AG04450 (cell line): ENCODE measurements around the gene ZBTB5. TPM values are rescaled to one million over a fixed set of nuclear protein-coding genes. Genes with fewer than 3 reads are reported as not detected.

Experiments used
- CTCF ChIA-PET: fragments of 300-600, 350-600 bp; formaldehyde crosslinking; extraction: SDS; loops from one replicate; lab custom pipeline; 2022; ENCODE audit warnings: antibody characterized with exemption, inconsistent platforms; lab: Charles Lee
- POLR2A ChIA-PET: fragments of 350-600 bp; formaldehyde crosslinking; extraction: SDS; loops from one replicate; lab custom pipeline; 2021; ENCODE audit warnings: antibody characterized with exemption, inconsistent platforms; lab: Yijun Ruan, JAX
- DNase-seq: peaks from one replicate; pipeline ENCODE4 v3.0.0-alpha.2; 2011; ENCODE audit warnings: low read depth, low spot score
- H3K27ac ChIP-seq: one replicate; pipeline ENCODE4 v1.5.1; 2012; ENCODE audit warnings: low read depth, low read length, control low read depth
- H3K27me3 ChIP-seq: one replicate; pipeline ENCODE4 v1.6.0; 2012; ENCODE audit warnings: low read length; ENCODE audit not compliant: control insufficient read depth, insufficient read depth
- H3K4me3 ChIP-seq: 2 replicates; pipeline ENCODE4 v1.5.1; 2011; ENCODE audit warnings: mild to moderate bottlenecking, low read depth, low read length, control low read depth
- H3K9me3 ChIP-seq: 2 replicates; pipeline ENCODE4 v1.5.1; 2012; ENCODE audit warnings: low read length; ENCODE audit not compliant: control insufficient read depth, insufficient read depth
- CTCF ChIP-seq: IDR thresholded peaks from 2 replicates; pipeline ENCODE4 v1.5.1; 2011; ENCODE audit warnings: low read depth, low read length, control low read depth, inconsistent platforms
- polyA plus RNA-seq: library from polyadenylated mRNA; depleted of rRNA; stranded (reverse); fragments of >200 nt; gene quantifications from 2 replicates; pipeline ENCODE4 v1.2.3, GENCODE V29; 2011

The ZBTB5 gene
- polyA plus RNA-seq, 1 experiment = 10.9 TPM

- Histone ChIP-seq H3K27ac (no peak overlapping the region), H3K9me3 (no peaks in the 10 kb centered on the region), H3K27me3 (no peaks in the 10 kb centered on the region), H3K4me3 (no peak overlapping the region)
- TF ChIP-seq CTCF = no peak
- ChIA-PET POLR2A (interaction anchor here (0.6 to 1.2 kb wide), 2 partner anchors 24 to 293 kb away, joined by 3 read pairs; partner anchors contain the start of gene ZCCHC7), CTCF (no interaction called here)
- no peak for DNase-seq
These were observed 51.9 kb downstream of the ZBTB5 start for GRCh38 chr9:37413311-37413710.

- no peak for TF ChIP-seq CTCF
- POLR2A ChIA-PET = interaction anchor here (1.2 to 1.3 kb wide), 2 partner anchors 10 to 292 kb away, joined by 3 to 9 read pairs; partner anchors contain the start of genes GRHPR and ZCCHC7
- Histone ChIP-seq H3K27ac (peak overlapping the region; percentile 39), H3K9me3 (no peaks in the 10 kb centered on the region), H3K27me3 (no peaks in the 10 kb centered on the region), H3K4me3 (no peak overlapping the region)
- CTCF ChIA-PET = interaction anchor here (2.3 kb wide), 1 partner anchor 415 kb away, joined by 20 read pairs; no protein-coding TSS in a partner anchor
- no peak for DNase-seq
These were observed 52.7 kb downstream of the ZBTB5 start for GRCh38 chr9:37412431-37413151.

GRCh38 chr9:37410969-37411785 is 54.1 kb downstream of the ZBTB5 start:
- Histone ChIP-seq H3K27ac (no peak overlapping the region), H3K9me3 (no peaks in the 10 kb centered on the region), H3K27me3 (peaks cover 6% of the 10 kb centered on the region), H3K4me3 (no peak overlapping the region)
- peak; percentile 59 for TF ChIP-seq CTCF
- DNase-seq = no peak
- ChIA-PET CTCF (interaction anchor here (1.3 to 2.3 kb wide), 3 partner anchors 56 to 538 kb away, joined by 3 to 20 read pairs (median 8); no protein-coding TSS in a partner anchor), POLR2A (interaction anchor here (0.5 to 1.3 kb wide), 2 partner anchors 9 to 12 kb away, joined by 3 to 9 read pairs; partner anchors contain the start of gene GRHPR)

GRCh38 chr9:37410354-37410861 is 54.8 kb downstream of the ZBTB5 start:
- peaks cover 11% of the 10 kb centered on the region for H3K27me3 ChIP-seq
- ChIA-PET POLR2A (no interaction called here), CTCF (interaction anchor here (1.3 to 2.3 kb wide), 3 partner anchors 55 to 537 kb away, joined by 3 to 20 read pairs (median 8); no protein-coding TSS in a partner anchor)
- no peak overlapping the region for H3K27ac ChIP-seq
- H3K4me3 ChIP-seq = no peak overlapping the region
- no peak for TF ChIP-seq CTCF
- H3K9me3 ChIP-seq = no peaks in the 10 kb centered on the region
- no peak for DNase-seq
